ENCODE data around the gene TTC9. TPM values are rescaled to one million over a fixed set of nuclear protein-coding genes. Genes with fewer than 3 reads are reported as not detected.

Gene TTC9
- total RNA-seq, 1 experiment from 2014 or later = 26.2 TPM

- CTCF ChIA-PET = no interaction called here
These were observed 39.0 kb downstream of the TTC9 start for GRCh38 chr14:70680748-70681147.

More at GRCh38 chr14:70680748-70681147, 39.0 kb downstream of the TTC9 start:
- no peaks in the 10 kb centered on the region for H3K9me3 Mint-ChIP-seq
- H3K27ac Mint-ChIP-seq = no peak overlapping the region
- no peak for ATAC-seq
- H3K4me1 Mint-ChIP-seq = peaks cover 22% of the 10 kb centered on the region
- H3K27me3 Mint-ChIP-seq (ENCODE audit: low read depth) = no peaks in the 10 kb centered on the region
- TF ChIP-seq KAT7 (CRISPR knock-in tag; IDR thresholded peaks at IDR 0.05; ENCODE audit: borderline replicate concordance) = no peak
- TF ChIP-seq E2F5 (CRISPR knock-in tag; IDR thresholded peaks at IDR 0.05) = no peak
- TF ChIP-seq CBFB (CRISPR knock-in tag; IDR thresholded peaks at IDR 0.05; ENCODE audit: low read depth) = no peak
- TF ChIP-seq NFE2L1 (CRISPR knock-in tag; IDR thresholded peaks at IDR 0.05) = no peak
- TF ChIP-seq TEAD1 (CRISPR knock-in tag; IDR thresholded peaks at IDR 0.05) = no peak
- TF ChIP-seq RORB (CRISPR knock-in tag; IDR thresholded peaks at IDR 0.05) = no peak
- TF ChIP-seq PRRX2 (CRISPR knock-in tag; IDR thresholded peaks at IDR 0.05) = no peak
- TF ChIP-seq NFATC4 (CRISPR knock-in tag; IDR thresholded peaks at IDR 0.05) = no peak
- TF ChIP-seq, protein P1, sequence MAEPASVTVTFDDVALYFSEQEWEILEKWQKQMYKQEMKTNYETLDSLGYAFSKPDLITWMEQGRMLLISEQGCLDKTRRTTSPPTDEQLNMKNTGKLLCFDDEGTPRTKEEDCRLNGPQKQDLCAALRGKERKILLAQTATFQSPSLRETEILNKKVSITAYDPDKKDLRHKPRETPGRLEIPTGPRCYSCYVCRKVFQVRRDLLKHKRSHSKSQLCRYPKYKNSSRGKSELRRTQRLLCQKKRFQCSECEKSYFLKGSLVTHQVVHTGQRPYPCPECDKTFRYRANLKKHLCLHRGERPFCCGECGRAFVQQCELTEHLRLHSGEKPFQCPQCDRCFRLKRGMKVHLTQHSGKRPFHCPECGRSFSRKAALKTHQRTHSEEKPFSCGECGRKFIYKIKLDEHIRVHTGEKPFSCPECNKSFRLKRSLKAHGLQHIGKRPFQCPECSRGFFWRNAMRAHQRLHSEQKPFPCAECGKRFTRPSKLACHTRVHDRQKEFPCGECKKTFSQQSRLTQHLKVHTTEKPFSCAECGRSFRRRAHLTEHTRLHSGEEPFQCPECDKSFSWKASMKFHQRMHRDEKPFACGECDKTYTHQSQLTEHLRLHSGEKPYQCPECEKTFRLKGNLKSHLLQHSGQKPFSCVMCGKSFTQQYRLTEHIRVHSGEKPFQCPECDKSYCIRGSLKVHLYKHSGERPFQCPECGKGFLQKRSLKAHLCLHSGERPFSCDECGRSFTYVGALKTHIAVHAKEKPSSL (CRISPR knock-in tag; conservative IDR thresholded peaks at IDR 0.05) = no peak
- no peak for TF ChIP-seq TCF7 (CRISPR knock-in tag; IDR thresholded peaks at IDR 0.05; ENCODE audit: low read depth)
- TF ChIP-seq, protein P2, sequence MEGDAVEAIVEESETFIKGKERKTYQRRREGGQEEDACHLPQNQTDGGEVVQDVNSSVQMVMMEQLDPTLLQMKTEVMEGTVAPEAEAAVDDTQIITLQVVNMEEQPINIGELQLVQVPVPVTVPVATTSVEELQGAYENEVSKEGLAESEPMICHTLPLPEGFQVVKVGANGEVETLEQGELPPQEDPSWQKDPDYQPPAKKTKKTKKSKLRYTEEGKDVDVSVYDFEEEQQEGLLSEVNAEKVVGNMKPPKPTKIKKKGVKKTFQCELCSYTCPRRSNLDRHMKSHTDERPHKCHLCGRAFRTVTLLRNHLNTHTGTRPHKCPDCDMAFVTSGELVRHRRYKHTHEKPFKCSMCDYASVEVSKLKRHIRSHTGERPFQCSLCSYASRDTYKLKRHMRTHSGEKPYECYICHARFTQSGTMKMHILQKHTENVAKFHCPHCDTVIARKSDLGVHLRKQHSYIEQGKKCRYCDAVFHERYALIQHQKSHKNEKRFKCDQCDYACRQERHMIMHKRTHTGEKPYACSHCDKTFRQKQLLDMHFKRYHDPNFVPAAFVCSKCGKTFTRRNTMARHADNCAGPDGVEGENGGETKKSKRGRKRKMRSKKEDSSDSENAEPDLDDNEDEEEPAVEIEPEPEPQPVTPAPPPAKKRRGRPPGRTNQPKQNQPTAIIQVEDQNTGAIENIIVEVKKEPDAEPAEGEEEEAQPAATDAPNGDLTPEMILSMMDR (IDR thresholded peaks at IDR 0.05) = no peak
- TF ChIP-seq, protein P3, sequence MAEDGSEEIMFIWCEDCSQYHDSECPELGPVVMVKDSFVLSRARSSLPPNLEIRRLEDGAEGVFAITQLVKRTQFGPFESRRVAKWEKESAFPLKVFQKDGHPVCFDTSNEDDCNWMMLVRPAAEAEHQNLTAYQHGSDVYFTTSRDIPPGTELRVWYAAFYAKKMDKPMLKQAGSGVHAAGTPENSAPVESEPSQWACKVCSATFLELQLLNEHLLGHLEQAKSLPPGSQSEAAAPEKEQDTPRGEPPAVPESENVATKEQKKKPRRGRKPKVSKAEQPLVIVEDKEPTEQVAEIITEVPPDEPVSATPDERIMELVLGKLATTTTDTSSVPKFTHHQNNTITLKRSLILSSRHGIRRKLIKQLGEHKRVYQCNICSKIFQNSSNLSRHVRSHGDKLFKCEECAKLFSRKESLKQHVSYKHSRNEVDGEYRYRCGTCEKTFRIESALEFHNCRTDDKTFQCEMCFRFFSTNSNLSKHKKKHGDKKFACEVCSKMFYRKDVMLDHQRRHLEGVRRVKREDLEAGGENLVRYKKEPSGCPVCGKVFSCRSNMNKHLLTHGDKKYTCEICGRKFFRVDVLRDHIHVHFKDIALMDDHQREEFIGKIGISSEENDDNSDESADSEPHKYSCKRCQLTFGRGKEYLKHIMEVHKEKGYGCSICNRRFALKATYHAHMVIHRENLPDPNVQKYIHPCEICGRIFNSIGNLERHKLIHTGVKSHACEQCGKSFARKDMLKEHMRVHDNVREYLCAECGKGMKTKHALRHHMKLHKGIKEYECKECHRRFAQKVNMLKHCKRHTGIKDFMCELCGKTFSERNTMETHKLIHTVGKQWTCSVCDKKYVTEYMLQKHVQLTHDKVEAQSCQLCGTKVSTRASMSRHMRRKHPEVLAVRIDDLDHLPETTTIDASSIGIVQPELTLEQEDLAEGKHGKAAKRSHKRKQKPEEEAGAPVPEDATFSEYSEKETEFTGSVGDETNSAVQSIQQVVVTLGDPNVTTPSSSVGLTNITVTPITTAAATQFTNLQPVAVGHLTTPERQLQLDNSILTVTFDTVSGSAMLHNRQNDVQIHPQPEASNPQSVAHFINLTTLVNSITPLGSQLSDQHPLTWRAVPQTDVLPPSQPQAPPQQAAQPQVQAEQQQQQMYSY (CRISPR knock-in tag; IDR thresholded peaks at IDR 0.05) = no peak
- no peak for TF ChIP-seq RELA (CRISPR knock-in tag; IDR thresholded peaks at IDR 0.05; ENCODE audit: borderline replicate concordance)
- TF ChIP-seq HMGXB4 (CRISPR knock-in tag; IDR thresholded peaks at IDR 0.05) = no peak
- no peak for TF ChIP-seq TP53 (CRISPR knock-in tag; IDR thresholded peaks at IDR 0.05)
- no peak for TF ChIP-seq ELF4 (CRISPR knock-in tag; IDR thresholded peaks at IDR 0.05; ENCODE audit: low read depth)
- TF ChIP-seq, protein P4, sequence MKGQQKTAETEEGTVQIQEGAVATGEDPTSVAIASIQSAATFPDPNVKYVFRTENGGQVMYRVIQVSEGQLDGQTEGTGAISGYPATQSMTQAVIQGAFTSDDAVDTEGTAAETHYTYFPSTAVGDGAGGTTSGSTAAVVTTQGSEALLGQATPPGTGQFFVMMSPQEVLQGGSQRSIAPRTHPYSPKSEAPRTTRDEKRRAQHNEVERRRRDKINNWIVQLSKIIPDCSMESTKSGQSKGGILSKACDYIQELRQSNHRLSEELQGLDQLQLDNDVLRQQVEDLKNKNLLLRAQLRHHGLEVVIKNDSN (CRISPR knock-in tag; IDR thresholded peaks at IDR 0.05) = no peak
- no peak overlapping the region for H3K4me3 Mint-ChIP-seq
- DNase-seq (ENCODE audit: low spot score) = no peak
- POLR2A ChIA-PET = no interaction called here
- H3K36me3 Mint-ChIP-seq = peaks cover 2% of the 10 kb centered on the region

All from WTC11 (cell line).